Cortex of kidney (tissue), 1 donor: ENCODE measurements around the gene GPR61.

Experiments used
- DNase-seq: peaks from one replicate; lab custom pipeline; 2025; lab: John Stamatoyannopoulos, UW

GPR61 gene

DNA sequence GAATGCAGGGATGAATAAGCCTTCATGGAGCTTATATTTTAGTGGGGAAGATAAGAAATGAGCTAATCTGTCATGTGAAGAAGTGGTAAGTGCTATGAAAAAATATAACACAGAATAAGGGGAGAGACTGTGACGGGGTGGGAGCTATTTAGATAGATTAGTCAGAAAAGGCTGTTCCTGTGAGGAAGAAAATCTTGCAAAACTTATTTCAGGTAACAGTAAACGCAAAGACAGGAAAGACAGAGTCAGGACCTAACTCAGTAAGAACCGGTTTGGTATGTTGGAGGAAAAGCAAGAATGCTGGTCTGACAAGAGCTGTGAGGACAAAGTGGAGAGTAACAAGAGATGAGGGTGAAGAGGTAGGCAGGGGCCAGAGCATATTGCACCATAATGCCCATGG, 30.7 kb downstream of the GPR61 start:
- DNase-seq = no peak

DNA sequence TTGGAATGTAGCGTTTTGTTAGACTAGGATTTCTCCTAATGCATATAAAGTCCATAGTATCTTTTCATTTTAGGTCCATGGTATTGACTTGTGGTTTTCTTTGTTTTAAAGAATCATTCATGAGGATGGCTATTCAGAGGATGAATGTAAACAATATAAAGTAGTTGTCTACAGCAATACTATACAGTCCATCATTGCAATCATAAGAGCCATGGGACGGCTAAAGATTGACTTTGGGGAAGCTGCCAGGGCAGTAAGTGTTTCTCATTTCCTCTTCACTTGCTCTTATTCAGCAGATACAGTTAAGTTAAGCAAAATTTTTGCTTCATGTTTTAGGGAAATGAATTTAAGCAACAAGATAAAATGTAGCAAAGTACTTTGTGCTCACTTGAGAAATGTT, 34.1 kb downstream of the GPR61 start:
- DNase-seq = no peak

DNA sequence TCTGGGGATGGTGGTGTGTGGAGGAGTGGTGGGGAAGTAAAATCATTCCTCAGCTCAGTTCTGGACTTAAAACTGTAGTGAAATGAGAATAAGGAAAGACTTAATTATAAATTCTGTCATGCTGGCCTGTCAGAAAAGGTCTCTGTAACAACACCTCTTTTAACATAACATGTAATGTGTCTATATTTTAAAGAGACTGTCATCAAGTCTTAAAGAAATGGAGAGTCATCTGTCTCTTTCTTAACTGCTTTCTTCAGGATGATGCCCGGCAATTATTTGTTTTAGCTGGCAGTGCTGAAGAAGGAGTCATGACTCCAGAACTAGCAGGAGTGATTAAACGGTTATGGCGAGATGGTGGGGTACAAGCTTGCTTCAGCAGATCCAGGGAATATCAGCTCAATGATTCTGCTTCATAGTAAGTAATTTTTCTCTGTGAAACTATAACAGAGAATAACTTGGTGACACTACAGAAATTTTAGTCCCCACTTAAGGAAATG, 39.3 kb downstream of the GPR61 start:
- no peak for DNase-seq

DNA sequence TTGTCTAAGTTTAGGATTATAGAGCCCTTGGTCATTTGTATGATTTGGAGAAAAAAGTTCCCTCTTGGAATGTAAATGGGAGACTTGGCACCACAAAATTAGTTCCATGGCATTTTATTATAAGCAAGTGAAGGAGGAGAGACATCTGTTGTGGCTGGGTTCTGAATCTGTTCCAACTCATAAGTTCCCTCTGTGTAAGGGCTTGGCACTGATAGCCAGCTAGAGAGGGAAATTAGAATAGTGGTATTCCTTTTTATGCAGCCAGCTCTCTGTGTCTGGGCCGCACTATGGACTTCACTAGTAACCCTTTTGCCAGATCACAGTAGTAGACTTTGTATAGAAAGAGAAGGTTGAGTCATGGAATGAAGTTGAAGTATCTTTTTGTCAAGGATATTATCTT, 39.8 kb downstream of the GPR61 start:
- no peak for DNase-seq

DNA sequence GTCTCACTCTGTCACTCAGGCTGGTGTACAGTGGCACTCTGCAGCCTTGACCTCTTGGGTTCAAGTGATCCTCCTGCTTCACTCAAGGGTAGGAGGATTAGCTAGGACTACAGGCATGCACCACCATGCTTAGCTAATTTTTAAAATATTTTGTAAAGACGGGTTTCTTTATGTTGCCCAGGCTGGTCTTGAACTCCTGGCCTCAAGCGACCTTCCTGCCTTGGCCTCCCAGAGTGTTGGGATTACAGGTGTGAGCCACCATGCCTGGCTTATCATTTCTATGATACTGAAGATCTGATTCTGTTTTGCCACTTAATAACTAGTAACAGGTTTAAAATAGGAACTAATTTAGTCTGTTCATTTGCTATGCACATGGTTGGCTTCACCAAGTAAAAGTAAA, 42.3 kb downstream of the GPR61 start:
- DNase-seq = no peak

DNA sequence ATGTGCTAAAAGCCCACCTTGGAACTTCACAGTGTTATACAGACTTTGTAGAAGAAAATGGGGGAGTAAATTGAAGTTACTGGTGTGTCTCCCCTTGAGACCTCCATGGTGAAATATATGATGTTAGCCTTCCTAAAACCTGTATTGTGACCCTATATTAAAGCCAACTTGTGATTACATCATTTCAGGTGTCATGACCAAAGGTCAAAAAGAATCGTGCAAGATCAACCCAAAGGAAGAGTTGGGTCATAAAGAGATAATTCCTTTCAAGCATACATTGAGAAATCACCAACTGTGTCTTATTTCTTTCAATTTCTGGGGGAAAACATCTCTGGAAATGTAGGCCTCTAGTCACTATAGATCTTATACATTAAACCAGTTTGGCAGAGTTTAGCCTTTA, 45.1 kb downstream of the GPR61 start:
- DNase-seq = no peak

DNA sequence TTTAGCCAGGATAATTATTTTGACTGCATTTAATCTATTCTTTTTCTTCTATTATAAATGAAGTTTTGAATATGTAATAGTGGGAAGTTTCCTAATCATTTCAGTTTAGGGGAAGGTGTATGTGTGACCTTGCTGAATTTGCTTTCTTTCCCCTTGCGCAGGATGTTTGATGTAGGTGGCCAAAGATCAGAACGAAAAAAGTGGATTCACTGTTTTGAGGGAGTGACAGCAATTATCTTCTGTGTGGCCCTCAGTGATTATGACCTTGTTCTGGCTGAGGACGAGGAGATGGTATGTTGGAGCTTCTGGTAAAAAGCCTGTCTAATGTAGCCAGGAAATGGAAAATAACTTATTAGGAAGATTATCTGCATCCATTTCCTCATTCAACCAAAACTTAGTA, 46.4 kb downstream of the GPR61 start:
- DNase-seq = no peak

DNA sequence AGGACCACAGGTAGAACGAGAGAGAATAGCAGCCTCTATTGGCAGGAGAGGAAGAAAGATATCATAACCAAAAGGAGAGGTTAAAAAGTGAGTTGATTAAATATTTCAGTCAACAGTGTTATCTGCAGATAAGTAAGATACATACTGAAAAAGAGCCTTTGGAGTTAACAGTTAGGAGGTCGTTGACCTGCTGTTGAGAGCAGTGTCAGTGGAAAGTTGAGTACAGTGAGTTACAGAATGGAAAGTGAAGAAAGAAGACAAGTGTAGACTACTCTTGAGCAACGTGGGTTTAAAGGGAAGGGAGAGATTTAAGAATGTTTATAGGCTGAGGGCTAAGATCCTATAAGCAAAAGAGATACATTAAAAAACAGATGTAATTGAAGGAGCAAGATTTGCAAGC, 49.5 kb downstream of the GPR61 start:
- no peak for DNase-seq

DNA sequence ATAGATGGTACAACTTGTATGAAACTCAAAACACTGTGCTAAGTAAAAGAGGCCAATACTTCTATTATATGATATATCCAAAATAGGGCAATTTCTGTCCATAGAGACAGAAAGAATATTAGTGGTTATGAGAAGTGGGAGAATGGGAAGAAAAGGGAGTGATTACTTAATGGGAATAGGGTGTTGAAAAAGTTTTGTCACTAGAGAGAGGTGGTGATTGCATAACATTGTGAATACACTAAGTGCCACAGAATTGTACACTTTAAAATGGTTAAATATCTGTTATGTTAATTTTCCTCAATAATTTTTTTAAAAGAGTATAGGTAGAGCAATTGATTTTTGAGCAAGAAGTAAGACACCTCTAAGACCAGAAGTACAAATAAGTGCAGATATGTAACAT, 50.0 kb downstream of the GPR61 start:
- no peak for DNase-seq

DNA sequence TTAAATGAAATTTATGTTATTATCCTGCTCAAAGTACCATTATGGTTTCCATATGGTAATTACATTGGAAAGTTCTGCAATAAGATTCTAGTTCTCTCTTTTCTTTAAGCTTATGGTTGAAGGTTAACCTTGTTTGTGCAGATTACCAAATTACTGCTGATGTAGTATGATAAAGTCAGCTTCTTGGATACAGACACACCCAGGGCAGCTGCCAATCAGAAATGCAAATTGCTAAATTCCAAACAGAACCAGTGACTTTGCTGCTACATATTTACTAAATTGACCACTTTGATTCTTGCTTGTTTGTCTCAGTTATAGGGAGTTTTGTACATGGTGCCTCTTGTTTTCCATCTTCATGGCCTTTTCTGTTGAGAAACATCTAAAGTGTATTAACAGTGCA, 53.2 kb downstream of the GPR61 start:
- DNase-seq = no peak

DNA sequence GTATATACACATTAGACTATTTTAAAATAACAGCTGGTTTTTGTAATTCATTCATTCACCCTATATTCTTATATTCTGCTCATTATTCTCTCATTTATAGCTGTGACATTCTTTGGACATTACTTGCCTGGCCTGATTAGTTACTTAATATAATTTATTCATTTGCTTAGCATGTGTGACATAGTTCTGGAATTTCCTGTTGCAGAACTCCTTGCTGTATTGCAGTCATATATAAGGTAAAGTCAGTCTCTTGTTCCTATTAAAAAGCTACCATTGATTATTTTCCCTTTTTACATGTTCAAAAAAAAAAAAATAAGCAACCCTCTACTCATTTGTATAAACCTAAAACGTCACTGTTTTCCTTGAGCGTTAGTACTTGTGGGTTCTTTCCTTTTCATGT, 55.9 kb downstream of the GPR61 start:
- DNase-seq = no peak
